T47D (cell line): ENCODE data around the gene ADCY3.

Experiments
- DNase-seq, 2 experiments: peaks; one replicate each; pipeline versions ENCODE4 v3.0.0 to v3.0.0-alpha.2; 2011 to 2012; ENCODE audit warnings: low read depth in 1 of 2, low spot score in 1 of 2
- JUND ChIP-seq: IDR thresholded peaks from 2 replicates; pipeline ENCODE4 v1.6.1; 2012; ENCODE audit warnings: low read depth
- in situ Hi-C: cut with HindIII; loops from 2 replicates; pipeline ENCODE4 v1.10.0; 2016; ENCODE audit warnings: low sequenced_read_pairs, low pct_unique_long_range_greater_than_20kb

Gene ADCY3

DNA sequence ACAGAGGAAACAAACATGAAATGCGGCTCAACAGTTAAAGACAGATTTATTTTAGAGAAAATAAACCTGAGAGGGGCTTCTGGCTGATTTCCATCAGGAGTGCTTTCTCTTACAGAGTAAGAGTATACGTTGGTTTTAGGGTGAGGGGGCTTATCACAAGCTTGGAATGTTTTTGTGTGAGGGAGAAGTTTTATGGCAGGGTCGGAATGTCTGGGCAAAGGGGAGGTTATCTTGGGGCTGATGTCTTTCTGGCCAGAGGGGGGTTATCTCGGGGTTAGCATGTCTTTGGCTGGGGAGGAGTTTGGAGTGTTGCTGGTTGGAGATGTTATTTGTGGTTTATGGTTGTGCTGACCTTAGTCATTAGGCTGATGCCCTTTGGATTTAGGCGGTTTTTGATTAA is 149.0 kb downstream of the ADCY3 start:
- no peak for DNase-seq
- in situ Hi-C loops = no loop called here
- TF ChIP-seq JUND = no peak
